ENCODE measurements around the gene C16orf96. TPM values are rescaled to one million over a fixed set of nuclear protein-coding genes. Genes with fewer than 3 reads are reported as not detected.

The C16orf96 gene
- total RNA-seq, 1 experiment from 2014 or later = 1.3 TPM

DNA sequence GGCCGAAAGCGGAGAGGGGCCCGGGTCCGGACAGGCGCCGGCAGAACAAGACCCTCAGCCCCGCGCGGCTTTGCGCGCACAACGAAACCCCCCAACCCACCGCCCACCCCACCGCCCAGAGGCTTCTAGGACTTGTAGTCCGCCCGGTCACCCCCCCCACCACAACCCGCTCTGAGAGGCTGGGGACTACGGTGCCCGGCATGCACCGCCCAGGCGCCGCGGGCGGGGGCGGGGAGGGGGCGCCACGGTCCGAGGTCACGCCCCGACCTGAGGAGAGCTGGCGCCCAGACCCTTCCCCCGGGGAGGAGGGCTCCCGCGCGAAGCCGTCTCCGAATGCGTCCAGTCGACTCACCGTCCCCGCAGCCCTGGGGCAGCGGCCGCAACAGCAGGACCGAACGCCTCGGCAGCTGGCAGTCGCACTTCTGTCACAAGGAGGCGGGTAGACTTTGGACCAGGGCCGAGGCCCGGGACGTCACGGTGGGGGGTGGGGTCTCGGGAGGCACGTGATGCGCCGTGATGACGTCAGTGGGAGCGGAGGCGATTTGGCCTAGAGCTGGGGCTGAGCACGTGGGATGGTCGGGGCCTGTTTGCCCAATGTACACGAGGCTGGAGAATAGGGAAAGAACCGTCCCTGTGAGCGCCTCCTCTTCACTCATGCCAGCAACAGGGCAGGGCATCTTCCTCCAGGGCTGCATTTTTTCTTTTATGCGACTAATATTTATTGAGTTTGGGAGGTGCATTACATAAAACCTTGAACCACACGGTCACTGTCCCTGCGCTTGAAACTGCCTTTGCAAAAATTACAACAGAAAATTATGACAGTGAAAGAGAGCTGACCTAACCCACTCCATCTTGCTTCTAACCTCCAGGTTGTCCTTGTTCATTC, 17.5 kb upstream of the C16orf96 start, which contains the start of gene CDIP1 (continued):
- TF ChIP-seq, protein P1, sequence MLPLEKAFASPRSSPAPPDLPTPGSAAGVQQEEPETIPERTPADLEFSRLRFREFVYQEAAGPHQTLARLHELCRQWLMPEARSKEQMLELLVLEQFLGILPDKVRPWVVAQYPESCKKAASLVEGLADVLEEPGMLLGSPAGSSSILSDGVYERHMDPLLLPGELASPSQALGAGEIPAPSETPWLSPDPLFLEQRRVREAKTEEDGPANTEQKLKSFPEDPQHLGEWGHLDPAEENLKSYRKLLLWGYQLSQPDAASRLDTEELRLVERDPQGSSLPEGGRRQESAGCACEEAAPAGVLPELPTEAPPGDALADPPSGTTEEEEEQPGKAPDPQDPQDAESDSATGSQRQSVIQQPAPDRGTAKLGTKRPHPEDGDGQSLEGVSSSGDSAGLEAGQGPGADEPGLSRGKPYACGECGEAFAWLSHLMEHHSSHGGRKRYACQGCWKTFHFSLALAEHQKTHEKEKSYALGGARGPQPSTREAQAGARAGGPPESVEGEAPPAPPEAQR (CRISPR knock-in tag; IDR thresholded peaks at IDR 0.05) = no peak
- TF ChIP-seq FOXJ3 (CRISPR knock-in tag; IDR thresholded peaks at IDR 0.05; ENCODE audit: borderline replicate concordance) (no peak; the same call in 1 of the 2 replicates), NR3C1 (CRISPR knock-in tag; conservative IDR thresholded peaks at IDR 0.05; ENCODE audit: low read depth) (peak; percentile 85), ZNF317 (CRISPR knock-in tag; IDR thresholded peaks at IDR 0.05; ENCODE audit: borderline replicate concordance, low read depth) (peak; percentile 67), ZNF396 (CRISPR knock-in tag; IDR thresholded peaks at IDR 0.05; ENCODE audit: borderline replicate concordance) (no peak), ZNF416 (CRISPR knock-in tag; IDR thresholded peaks at IDR 0.05) (no peak), ZNF121 (CRISPR knock-in tag; IDR thresholded peaks at IDR 0.05) (0 out of 2 replicates have a peak, but pooled peaks have one; percentile 27), ZNF671 (CRISPR knock-in tag; IDR thresholded peaks at IDR 0.05) (no peak), ZNF138 (CRISPR knock-in tag; conservative IDR thresholded peaks at IDR 0.05) (peak; percentile 96), KAT7 (CRISPR knock-in tag; IDR thresholded peaks at IDR 0.05; ENCODE audit: borderline replicate concordance) (peak; percentile 57; the same call in 1 of the 2 replicates), SP1 (CRISPR knock-in tag; conservative IDR thresholded peaks at IDR 0.05) (peak; percentile 95), RORB (CRISPR knock-in tag; IDR thresholded peaks at IDR 0.05) (no peak), PRRX2 (CRISPR knock-in tag; IDR thresholded peaks at IDR 0.05) (no peak), ZNF219 (CRISPR knock-in tag; IDR thresholded peaks at IDR 0.05; ENCODE audit: borderline replicate concordance) (peak; percentile 90), TEAD1 (CRISPR knock-in tag; IDR thresholded peaks at IDR 0.05) (peak; percentile 100), FOXP1 (CRISPR knock-in tag; IDR thresholded peaks at IDR 0.05; ENCODE audit: borderline replicate concordance) (peak; percentile 99), ESRRA (CRISPR knock-in tag; IDR thresholded peaks at IDR 0.05; ENCODE audit: borderline replicate concordance) (peak; percentile 91), TCF7 (CRISPR knock-in tag; IDR thresholded peaks at IDR 0.05; ENCODE audit: low read depth) (peak; percentile 95), ELF4 (CRISPR knock-in tag; IDR thresholded peaks at IDR 0.05; ENCODE audit: low read depth) (peak; percentile 96)
- TF ChIP-seq, protein P2, sequence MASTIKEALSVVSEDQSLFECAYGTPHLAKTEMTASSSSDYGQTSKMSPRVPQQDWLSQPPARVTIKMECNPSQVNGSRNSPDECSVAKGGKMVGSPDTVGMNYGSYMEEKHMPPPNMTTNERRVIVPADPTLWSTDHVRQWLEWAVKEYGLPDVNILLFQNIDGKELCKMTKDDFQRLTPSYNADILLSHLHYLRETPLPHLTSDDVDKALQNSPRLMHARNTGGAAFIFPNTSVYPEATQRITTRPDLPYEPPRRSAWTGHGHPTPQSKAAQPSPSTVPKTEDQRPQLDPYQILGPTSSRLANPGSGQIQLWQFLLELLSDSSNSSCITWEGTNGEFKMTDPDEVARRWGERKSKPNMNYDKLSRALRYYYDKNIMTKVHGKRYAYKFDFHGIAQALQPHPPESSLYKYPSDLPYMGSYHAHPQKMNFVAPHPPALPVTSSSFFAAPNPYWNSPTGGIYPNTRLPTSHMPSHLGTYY (CRISPR knock-in tag; IDR thresholded peaks at IDR 0.05) = no peak
- TF ChIP-seq, protein P3, sequence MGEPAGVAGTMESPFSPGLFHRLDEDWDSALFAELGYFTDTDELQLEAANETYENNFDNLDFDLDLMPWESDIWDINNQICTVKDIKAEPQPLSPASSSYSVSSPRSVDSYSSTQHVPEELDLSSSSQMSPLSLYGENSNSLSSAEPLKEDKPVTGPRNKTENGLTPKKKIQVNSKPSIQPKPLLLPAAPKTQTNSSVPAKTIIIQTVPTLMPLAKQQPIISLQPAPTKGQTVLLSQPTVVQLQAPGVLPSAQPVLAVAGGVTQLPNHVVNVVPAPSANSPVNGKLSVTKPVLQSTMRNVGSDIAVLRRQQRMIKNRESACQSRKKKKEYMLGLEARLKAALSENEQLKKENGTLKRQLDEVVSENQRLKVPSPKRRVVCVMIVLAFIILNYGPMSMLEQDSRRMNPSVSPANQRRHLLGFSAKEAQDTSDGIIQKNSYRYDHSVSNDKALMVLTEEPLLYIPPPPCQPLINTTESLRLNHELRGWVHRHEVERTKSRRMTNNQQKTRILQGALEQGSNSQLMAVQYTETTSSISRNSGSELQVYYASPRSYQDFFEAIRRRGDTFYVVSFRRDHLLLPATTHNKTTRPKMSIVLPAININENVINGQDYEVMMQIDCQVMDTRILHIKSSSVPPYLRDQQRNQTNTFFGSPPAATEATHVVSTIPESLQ (CRISPR knock-in tag; IDR thresholded peaks at IDR 0.05) = no peak
- TF ChIP-seq, protein P4, sequence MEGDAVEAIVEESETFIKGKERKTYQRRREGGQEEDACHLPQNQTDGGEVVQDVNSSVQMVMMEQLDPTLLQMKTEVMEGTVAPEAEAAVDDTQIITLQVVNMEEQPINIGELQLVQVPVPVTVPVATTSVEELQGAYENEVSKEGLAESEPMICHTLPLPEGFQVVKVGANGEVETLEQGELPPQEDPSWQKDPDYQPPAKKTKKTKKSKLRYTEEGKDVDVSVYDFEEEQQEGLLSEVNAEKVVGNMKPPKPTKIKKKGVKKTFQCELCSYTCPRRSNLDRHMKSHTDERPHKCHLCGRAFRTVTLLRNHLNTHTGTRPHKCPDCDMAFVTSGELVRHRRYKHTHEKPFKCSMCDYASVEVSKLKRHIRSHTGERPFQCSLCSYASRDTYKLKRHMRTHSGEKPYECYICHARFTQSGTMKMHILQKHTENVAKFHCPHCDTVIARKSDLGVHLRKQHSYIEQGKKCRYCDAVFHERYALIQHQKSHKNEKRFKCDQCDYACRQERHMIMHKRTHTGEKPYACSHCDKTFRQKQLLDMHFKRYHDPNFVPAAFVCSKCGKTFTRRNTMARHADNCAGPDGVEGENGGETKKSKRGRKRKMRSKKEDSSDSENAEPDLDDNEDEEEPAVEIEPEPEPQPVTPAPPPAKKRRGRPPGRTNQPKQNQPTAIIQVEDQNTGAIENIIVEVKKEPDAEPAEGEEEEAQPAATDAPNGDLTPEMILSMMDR (IDR thresholded peaks at IDR 0.05) = no peak
- TF ChIP-seq, protein P5, sequence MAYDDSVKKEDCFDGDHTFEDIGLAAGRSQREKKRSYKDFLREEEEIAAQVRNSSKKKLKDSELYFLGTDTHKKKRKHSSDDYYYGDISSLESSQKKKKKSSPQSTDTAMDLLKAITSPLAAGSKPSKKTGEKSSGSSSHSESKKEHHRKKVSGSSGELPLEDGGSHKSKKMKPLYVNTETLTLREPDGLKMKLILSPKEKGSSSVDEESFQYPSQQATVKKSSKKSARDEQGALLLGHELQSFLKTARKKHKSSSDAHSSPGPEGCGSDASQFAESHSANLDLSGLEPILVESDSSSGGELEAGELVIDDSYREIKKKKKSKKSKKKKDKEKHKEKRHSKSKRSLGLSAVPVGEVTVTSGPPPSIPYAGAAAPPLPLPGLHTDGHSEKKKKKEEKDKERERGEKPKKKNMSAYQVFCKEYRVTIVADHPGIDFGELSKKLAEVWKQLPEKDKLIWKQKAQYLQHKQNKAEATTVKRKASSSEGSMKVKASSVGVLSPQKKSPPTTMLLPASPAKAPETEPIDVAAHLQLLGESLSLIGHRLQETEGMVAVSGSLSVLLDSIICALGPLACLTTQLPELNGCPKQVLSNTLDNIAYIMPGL (CRISPR knock-in tag; IDR thresholded peaks at IDR 0.05) = no peak
- TF ChIP-seq, protein P6, sequence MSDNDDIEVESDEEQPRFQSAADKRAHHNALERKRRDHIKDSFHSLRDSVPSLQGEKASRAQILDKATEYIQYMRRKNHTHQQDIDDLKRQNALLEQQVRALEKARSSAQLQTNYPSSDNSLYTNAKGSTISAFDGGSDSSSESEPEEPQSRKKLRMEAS (CRISPR knock-in tag; IDR thresholded peaks at IDR 0.05) = peak; percentile 100
- TF ChIP-seq, protein P7, sequence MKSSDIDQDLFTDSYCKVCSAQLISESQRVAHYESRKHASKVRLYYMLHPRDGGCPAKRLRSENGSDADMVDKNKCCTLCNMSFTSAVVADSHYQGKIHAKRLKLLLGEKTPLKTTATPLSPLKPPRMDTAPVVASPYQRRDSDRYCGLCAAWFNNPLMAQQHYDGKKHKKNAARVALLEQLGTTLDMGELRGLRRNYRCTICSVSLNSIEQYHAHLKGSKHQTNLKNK (CRISPR knock-in tag; IDR thresholded peaks at IDR 0.05) = no peak
- TF ChIP-seq, protein P8, sequence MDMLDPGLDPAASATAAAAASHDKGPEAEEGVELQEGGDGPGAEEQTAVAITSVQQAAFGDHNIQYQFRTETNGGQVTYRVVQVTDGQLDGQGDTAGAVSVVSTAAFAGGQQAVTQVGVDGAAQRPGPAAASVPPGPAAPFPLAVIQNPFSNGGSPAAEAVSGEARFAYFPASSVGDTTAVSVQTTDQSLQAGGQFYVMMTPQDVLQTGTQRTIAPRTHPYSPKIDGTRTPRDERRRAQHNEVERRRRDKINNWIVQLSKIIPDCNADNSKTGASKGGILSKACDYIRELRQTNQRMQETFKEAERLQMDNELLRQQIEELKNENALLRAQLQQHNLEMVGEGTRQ (CRISPR knock-in tag; IDR thresholded peaks at IDR 0.05) = peak; percentile 100
- TF ChIP-seq, protein P9, sequence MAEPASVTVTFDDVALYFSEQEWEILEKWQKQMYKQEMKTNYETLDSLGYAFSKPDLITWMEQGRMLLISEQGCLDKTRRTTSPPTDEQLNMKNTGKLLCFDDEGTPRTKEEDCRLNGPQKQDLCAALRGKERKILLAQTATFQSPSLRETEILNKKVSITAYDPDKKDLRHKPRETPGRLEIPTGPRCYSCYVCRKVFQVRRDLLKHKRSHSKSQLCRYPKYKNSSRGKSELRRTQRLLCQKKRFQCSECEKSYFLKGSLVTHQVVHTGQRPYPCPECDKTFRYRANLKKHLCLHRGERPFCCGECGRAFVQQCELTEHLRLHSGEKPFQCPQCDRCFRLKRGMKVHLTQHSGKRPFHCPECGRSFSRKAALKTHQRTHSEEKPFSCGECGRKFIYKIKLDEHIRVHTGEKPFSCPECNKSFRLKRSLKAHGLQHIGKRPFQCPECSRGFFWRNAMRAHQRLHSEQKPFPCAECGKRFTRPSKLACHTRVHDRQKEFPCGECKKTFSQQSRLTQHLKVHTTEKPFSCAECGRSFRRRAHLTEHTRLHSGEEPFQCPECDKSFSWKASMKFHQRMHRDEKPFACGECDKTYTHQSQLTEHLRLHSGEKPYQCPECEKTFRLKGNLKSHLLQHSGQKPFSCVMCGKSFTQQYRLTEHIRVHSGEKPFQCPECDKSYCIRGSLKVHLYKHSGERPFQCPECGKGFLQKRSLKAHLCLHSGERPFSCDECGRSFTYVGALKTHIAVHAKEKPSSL (CRISPR knock-in tag; conservative IDR thresholded peaks at IDR 0.05) = no peak

Measured in WTC11 (cell line).